KMS-11 (cell line): Measurements from ENCODE around the gene ORMDL3.
"Not testable (repeated sequence)": the region's sequence is repeated elsewhere in the genome, so short reads cannot be mapped to it uniquely, and the experiment has no call there.

Experiments used
- H2AFZ ChIP-seq: fragments of 200-600 bp; sonication (generic); 2 replicates; pipeline ENCODE4 v1.6.1; 2016; ENCODE audit warnings: antibody characterized with exemption, mixed run types, low read depth
- H3K27ac ChIP-seq: fragments of 200-600 bp; sonication (generic); 2 replicates; pipeline ENCODE4 v1.6.1; 2016; ENCODE audit warnings: mild to moderate bottlenecking, mixed run types
- H3K27me3 ChIP-seq: fragments of 200-600 bp; sonication (generic); 2 replicates; pipeline ENCODE4 v1.6.1; 2017; ENCODE audit warnings: mild to moderate bottlenecking, low read depth, mixed run types, moderate library complexity; ENCODE audit not compliant: insufficient read depth
- H3K36me3 ChIP-seq: fragments of 200-600 bp; sonication (generic); 2 replicates; pipeline ENCODE4 v1.6.1; 2017; ENCODE audit warnings: mild to moderate bottlenecking, mixed run types; ENCODE audit not compliant: insufficient read depth
- H3K4me1 ChIP-seq: fragments of 200-600 bp; sonication (generic); 2 replicates; pipeline ENCODE4 v1.6.1; 2016; ENCODE audit warnings: mild to moderate bottlenecking, low read depth, mixed run types; ENCODE audit not compliant: poor library complexity, severe bottlenecking
- H3K4me2 ChIP-seq: fragments of 200-600 bp; sonication (generic); 2 replicates; pipeline ENCODE4 v1.7.0; 2016; ENCODE audit warnings: mild to moderate bottlenecking, mixed run types
- H3K4me3 ChIP-seq: fragments of 200-600 bp; sonication (generic); IDR thresholded peaks from 2 replicates; pipeline ENCODE4 v1.6.1; 2017; ENCODE audit warnings: low read depth, low read length, mixed read lengths; ENCODE audit not compliant: insufficient read depth
- H3K79me2 ChIP-seq: fragments of 200-600 bp; sonication (generic); 2 replicates; pipeline ENCODE4 v1.6.1; 2016; ENCODE audit warnings: low read depth, mixed run types; ENCODE audit not compliant: insufficient read depth
- H3K9ac ChIP-seq: fragments of 200-600 bp; sonication (generic); 2 replicates; pipeline ENCODE4 v1.6.1; 2016; ENCODE audit warnings: mild to moderate bottlenecking, mixed run types
- H4K20me1 ChIP-seq: fragments of 200-600 bp; sonication (generic); 2 replicates; pipeline ENCODE4 v1.6.1; 2016; ENCODE audit warnings: mild to moderate bottlenecking, mixed run types; ENCODE audit not compliant: insufficient read depth
- TF ChIP-seq, protein P1 (sequence below): fragments of 200-600 bp; sonication (generic); conservative IDR thresholded peaks from 2 replicates; pipeline ENCODE4 v1.6.1; 2017; ENCODE audit warnings: low read depth, mild to moderate bottlenecking, antibody characterized with exemption, low read length, moderate library complexity, mixed read lengths

The ORMDL3 gene

DNA sequence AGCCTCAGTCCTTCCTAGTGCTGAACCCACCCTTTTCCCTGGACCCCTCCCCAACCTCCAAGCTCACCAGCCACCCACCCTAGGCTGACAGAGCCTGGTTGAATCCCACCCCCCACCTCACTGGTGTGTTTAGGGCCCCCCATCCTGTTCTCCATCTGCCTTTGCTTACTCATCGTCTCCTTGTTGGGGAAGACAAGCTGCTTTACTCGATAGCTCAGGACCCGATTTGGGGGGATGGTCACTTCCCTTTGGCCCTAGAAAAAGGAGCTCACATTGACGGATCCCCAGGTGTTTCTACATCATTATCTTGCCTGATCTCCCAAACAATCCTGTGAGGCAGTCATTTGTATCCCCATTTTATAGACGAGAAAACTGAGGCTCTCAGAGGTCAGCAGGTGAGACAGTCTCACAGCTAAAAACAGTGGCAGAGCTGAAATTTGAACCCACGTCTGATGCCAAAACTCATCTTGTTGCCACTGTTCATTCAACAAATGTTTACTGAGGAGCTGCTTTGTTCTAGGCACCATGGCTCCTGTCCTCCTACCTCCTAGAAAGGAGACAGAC lies 18.5 kb downstream of the ORMDL3 start:
- no peaks in the 10 kb centered on the region for H4K20me1 ChIP-seq
- no peak overlapping the region for H3K9ac ChIP-seq
- H3K27me3 ChIP-seq = no peaks in the 10 kb centered on the region
- no peaks in the 10 kb centered on the region for H3K36me3 ChIP-seq
- H3K79me2 ChIP-seq = no peaks in the 10 kb centered on the region
- H2AFZ ChIP-seq = no peak overlapping the region
- H3K4me2 ChIP-seq = no peak overlapping the region
- no peak overlapping the region for H3K27ac ChIP-seq
- TF ChIP-seq, protein P1, sequence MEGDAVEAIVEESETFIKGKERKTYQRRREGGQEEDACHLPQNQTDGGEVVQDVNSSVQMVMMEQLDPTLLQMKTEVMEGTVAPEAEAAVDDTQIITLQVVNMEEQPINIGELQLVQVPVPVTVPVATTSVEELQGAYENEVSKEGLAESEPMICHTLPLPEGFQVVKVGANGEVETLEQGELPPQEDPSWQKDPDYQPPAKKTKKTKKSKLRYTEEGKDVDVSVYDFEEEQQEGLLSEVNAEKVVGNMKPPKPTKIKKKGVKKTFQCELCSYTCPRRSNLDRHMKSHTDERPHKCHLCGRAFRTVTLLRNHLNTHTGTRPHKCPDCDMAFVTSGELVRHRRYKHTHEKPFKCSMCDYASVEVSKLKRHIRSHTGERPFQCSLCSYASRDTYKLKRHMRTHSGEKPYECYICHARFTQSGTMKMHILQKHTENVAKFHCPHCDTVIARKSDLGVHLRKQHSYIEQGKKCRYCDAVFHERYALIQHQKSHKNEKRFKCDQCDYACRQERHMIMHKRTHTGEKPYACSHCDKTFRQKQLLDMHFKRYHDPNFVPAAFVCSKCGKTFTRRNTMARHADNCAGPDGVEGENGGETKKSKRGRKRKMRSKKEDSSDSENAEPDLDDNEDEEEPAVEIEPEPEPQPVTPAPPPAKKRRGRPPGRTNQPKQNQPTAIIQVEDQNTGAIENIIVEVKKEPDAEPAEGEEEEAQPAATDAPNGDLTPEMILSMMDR = no peak
- H3K4me1 ChIP-seq = no peaks in the 10 kb centered on the region
- H3K4me3 ChIP-seq = no peak overlapping the region

DNA sequence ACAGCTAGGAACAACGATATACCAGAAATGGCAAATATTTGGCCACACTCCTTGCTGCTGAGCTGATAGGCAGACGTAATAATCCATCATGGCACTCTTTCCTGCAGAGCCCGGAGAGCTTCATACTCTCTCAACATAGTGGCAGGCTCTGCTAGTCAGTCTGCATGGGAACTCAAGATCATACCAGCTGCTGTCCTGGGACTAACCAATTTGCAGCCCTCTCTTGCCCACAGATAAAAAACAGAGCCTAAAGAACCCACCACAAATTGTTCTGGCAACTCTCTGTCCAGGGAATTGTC lies 22.5 kb downstream of the ORMDL3 start:
- H3K4me3 ChIP-seq = no peak overlapping the region
- H2AFZ ChIP-seq = no peak overlapping the region
- no peaks in the 10 kb centered on the region for H4K20me1 ChIP-seq
- H3K27me3 ChIP-seq = no peaks in the 10 kb centered on the region
- H3K9ac ChIP-seq = no peak overlapping the region
- H3K79me2 ChIP-seq = no peaks in the 10 kb centered on the region
- no peaks in the 10 kb centered on the region for H3K36me3 ChIP-seq
- no peak overlapping the region for H3K27ac ChIP-seq
- H3K4me2 ChIP-seq = no peak overlapping the region
- H3K4me1 ChIP-seq = no peaks in the 10 kb centered on the region
- TF ChIP-seq, protein P1 = no peak

DNA sequence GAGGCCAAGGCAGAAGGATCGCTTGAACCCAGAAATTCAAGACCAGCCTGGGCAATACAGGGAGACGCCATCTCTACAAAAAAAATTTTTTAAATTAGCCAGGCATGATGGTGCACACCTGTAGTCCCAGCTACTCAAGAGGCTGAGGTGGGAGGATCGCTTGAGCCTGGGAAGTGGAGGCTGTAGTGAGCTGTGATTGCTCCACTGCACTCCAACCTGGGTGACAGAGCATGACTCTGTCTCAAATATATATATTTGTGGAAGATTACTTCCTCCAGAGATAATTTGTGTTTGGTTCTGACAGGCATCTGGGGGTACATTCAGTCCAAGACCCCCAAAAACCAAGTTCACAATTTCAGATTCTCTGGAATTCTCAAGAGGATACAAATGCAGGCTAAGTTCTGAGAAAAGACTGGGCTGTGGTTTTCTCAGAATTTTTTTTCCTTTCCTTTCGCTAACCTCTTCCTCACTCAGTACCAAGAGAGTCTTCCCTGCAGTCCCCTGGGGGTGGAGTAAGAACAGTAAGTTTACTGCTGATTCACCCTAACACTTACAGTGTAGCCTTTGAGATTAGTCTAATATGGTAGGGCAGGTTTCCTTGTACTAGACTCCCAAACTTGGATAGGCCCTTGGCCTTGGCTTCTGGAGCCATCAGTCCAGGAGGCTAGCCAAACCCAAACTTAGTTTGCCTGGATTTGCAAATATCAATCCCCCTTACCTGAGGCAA lies 24.1 kb downstream of the ORMDL3 start:
- Histone ChIP-seq H3K9ac (no peak overlapping the region), H3K4me3 (no peak overlapping the region), H3K27me3 (no peaks in the 10 kb centered on the region), H3K4me1 (no peaks in the 10 kb centered on the region), H2AFZ (no peak overlapping the region), H3K4me2 (no peak overlapping the region), H3K27ac (no peak overlapping the region), H3K36me3 (no peaks in the 10 kb centered on the region), H3K79me2 (no peaks in the 10 kb centered on the region), H4K20me1 (no peaks in the 10 kb centered on the region)
- TF ChIP-seq, protein P1 = no peak

DNA sequence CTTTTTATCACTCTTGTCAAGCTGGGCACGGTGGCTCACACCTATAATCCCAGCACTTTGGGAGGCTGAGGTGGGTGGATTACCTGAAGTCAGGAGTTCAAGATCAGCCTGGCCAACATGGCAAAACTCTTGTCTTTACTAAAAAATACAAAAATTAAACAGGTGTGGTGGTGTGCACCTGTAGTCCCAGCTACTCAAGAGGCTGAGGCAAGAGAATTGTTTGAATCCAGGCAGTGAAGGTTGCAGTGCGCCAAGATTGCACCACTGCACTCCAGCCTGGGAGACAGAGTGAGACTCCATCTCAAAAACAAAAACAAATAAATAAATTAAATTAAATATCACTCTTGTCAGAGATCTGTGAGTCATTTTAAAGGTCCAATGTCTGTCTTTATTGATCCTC lies 25.4 kb downstream of the ORMDL3 start:
- not testable (repeated sequence) for H3K27me3 ChIP-seq, H3K4me2 ChIP-seq, H3K4me1 ChIP-seq, H3K4me3 ChIP-seq, H4K20me1 ChIP-seq, H3K9ac ChIP-seq, H2AFZ ChIP-seq, H3K36me3 ChIP-seq, H3K79me2 ChIP-seq, H3K27ac ChIP-seq

DNA sequence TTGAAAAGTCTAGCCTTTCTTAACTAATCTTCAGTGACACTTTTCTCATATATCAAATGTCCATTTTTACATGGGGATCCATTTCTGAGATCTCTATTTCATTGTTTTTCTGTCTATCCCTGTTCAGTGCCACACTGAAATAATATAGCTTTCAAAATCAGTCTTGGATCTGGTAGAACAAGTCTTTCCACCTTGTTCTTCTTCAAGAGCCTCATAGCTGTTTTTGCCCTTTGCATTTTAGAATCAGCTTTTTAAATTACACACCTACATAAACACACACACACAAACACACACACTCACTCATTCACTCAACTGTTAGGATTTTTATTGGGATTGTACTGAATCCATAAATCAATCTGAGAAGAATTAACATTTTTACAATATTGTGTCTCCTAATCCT lies 28.2 kb downstream of the ORMDL3 start:
- Histone ChIP-seq H3K36me3 (no peaks in the 10 kb centered on the region), H3K4me1 (peaks cover 3% of the 10 kb centered on the region), H3K27me3 (no peaks in the 10 kb centered on the region), H4K20me1 (no peaks in the 10 kb centered on the region), H2AFZ (no peak overlapping the region), H3K4me2 (no peak overlapping the region), H3K9ac (no peak overlapping the region), H3K27ac (no peak overlapping the region), H3K4me3 (no peak overlapping the region), H3K79me2 (no peaks in the 10 kb centered on the region)
- TF ChIP-seq, protein P1 = no peak
